Kidney (tissue), 14 donors: Measurements from ENCODE around the gene PFKFB2. TPM values are rescaled to one million over a fixed set of nuclear protein-coding genes. Genes with fewer than 3 reads are reported as not detected.

Experiments
- DNase-seq, 5 donors: peaks; one replicate each; pipeline ENCODE4 v3.0.0-alpha.2; 2013 to 2020
- FAIRE-seq: peaks from 2 replicates; lab custom pipeline; 2012; peaks lifted over from hg19 to GRCh38; lab: Jason Lieb, UNC
- H3K27ac ChIP-seq, 2 donors: one replicate each; pipeline ENCODE4 v1.7.0; 2013; ENCODE audit warnings: low read depth in 2 of 2, low read length in 2 of 2, inconsistent platforms in 1 of 2
- H3K27me3 ChIP-seq: one replicate; pipeline ENCODE4 v1.7.1; 2013; ENCODE audit warnings: low read length, inconsistent platforms; ENCODE audit not compliant: control insufficient read depth, insufficient read depth
- H3K36me3 ChIP-seq, 3 donors: one replicate each; pipeline versions ENCODE4 v1.7.0 to v1.7.1; 2013; ENCODE audit warnings: low read length in 3 of 3, control low read depth in 1 of 3, inconsistent platforms in 1 of 3; ENCODE audit not compliant: insufficient read depth in 3 of 3, control insufficient read depth in 2 of 3
- H3K4me1 ChIP-seq, 3 donors: one replicate each; pipeline versions ENCODE4 v1.7.0 to v1.7.1; 2013; ENCODE audit warnings: low read length in 3 of 3, inconsistent platforms in 1 of 3, low read depth in 1 of 3; ENCODE audit not compliant: control insufficient read depth in 2 of 3, insufficient read depth in 2 of 3
- H3K4me3 ChIP-seq, 3 donors: one replicate each; pipeline versions ENCODE4 v1.7.0 to v1.8.1; 2013; ENCODE audit warnings: low read length in 3 of 3, control low read depth in 1 of 3, inconsistent platforms in 1 of 3
- H3K9ac ChIP-seq, 3 donors: one replicate each; pipeline versions ENCODE4 v1.7.0 to v1.7.1; 2013; ENCODE audit warnings: low read length in 3 of 3, control low read depth in 1 of 3, inconsistent platforms in 1 of 3
- H3K9me3 ChIP-seq, 3 donors: one replicate each; pipeline versions ENCODE4 v1.7.0 to v1.7.1; 2013; ENCODE audit warnings: low read length in 3 of 3, control low read depth in 1 of 3, inconsistent platforms in 1 of 3; ENCODE audit not compliant: control insufficient read depth in 2 of 3, insufficient read depth in 1 of 3
- CTCF ChIP-seq: IDR thresholded peaks from 3 replicates; pipeline ENCODE4 v1.5.1; 2012; ENCODE audit warnings: mild to moderate bottlenecking, moderate library complexity, borderline replicate concordance; ENCODE audit not compliant: insufficient read depth; ENCODE audit errors: extremely low read depth
- intact Hi-C: fragments of 100-400 bp; cut with DNase I; formaldehyde crosslinking; loops from one replicate; pipeline ENCODE4 v1.11.1; 2022
- polyA plus RNA-seq: library from polyadenylated mRNA; stranded (reverse); fragments of 350-450 nt; fragmentation: Illumina TruSeq; extraction: RNeasy Lipid Tissue Mini Kit (QIAGEN cat#74804); gene quantifications from one replicate; pipeline ENCODE4 v1.2.3, GENCODE V29; 2014; ENCODE audit warnings: low read depth, low replicate concordance; ENCODE audit not compliant: insufficient read depth
- total RNA-seq: library from RNA; stranded (reverse); fragmentation: NEBNext Ultra II Directional; extraction: Animal tissue kit (Norgen Biotek cat#: 25700); gene quantifications from one replicate; pipeline ENCODE4 v1.2.1, GENCODE V29; 2021
- donor health status: control.
- donor health status: control.
- donor health status: control.
- donor health status: control.
- donor health status: control.
- donor health status: DM: yes; HTN: yes; CAD: no.
- donor health status: Normal renal cell carcinoma (clear cell type).

Gene PFKFB2
- total and polyA plus RNA-seq, 2 donors from 2014 or later, result 20.6 to 21.7 TPM

- no peaks in the 10 kb centered on the region for H3K36me3 ChIP-seq
- no peaks in the 10 kb centered on the region for H3K9me3 ChIP-seq
- no peak for TF ChIP-seq CTCF
- intact Hi-C loops, result loop anchor here (10.0 kb wide), 1 partner anchor 317 kb away; no protein-coding TSS in a partner anchor
- H3K4me1 ChIP-seq, result peaks cover 0 to 4% (median 3%) of the 10 kb centered on the region in 3 donors
- H3K9ac ChIP-seq, result no peak overlapping the region
- FAIRE-seq (no peak), DNase-seq (no peak)
- no peaks in the 10 kb centered on the region for H3K27me3 ChIP-seq
- H3K27ac ChIP-seq, result no peak overlapping the region
- no peak overlapping the region for H3K4me3 ChIP-seq
Measured at GRCh38 chr1:207088161-207088560, 35.1 kb downstream of the PFKFB2 start.

- Histone ChIP-seq H3K36me3 (no peaks in the 10 kb centered on the region), H3K9ac (no peak within 1 kb of the TSS), H3K9me3 (no peaks in the 10 kb centered on the region), H3K27me3 (no peaks in the 10 kb centered on the region), H3K4me1 (peaks cover 0 to 4% (median 3%) of the 10 kb centered on the region in 3 donors), H3K4me3 (no peak within 1 kb of the TSS), H3K27ac (no peak within 1 kb of the TSS)
- FAIRE-seq, result no peak
- DNase-seq, result no peak
- TF ChIP-seq CTCF, result no peak
- intact Hi-C loops, result loop anchor here (10.0 kb wide), 1 partner anchor 316 kb away; no protein-coding TSS in a partner anchor
Measured at GRCh38 chr1:207088701-207089626, 35.9 kb downstream of the PFKFB2 start, which contains the start of gene C4BPB. C4BPB (plus strand) TSS chr1:207088860; CDS start chr1:207089532, 672 bp downstream.

- FAIRE-seq (no peak), DNase-seq (no peak)
- H3K27ac ChIP-seq, result no peak overlapping the region
Measured at GRCh38 chr1:207089627-207090355, 36.7 kb downstream of the PFKFB2 start.

More at GRCh38 chr1:207089627-207090355, 36.7 kb downstream of the PFKFB2 start:
- no peak overlapping the region for H3K4me3 ChIP-seq
- H3K9me3 ChIP-seq, result no peaks in the 10 kb centered on the region
- H3K9ac ChIP-seq, result no peak overlapping the region
- peaks cover 0 to 4% (median 3%) of the 10 kb centered on the region in 3 donors for H3K4me1 ChIP-seq
- intact Hi-C loops, result loop anchor here (10.0 kb wide), 1 partner anchor 315 kb away; no protein-coding TSS in a partner anchor
- H3K36me3 ChIP-seq, result no peaks in the 10 kb centered on the region
- TF ChIP-seq CTCF, result no peak
- H3K27me3 ChIP-seq, result no peaks in the 10 kb centered on the region
